ENCODE data around the gene TGFBR3L. TPM values are rescaled to one million over a fixed set of nuclear protein-coding genes. Genes with fewer than 3 reads are reported as not detected.
"Not testable (repeated sequence)": the region's sequence is repeated elsewhere in the genome, so short reads cannot be mapped to it uniquely, and the experiment has no call there.

Gene TGFBR3L
- total RNA-seq, 1 donor from 2014 or later = 8.5 TPM

GRCh38 chr19:7943444-7944176, 29.0 kb downstream of the TGFBR3L start, which contains the start of gene TIMM44:
Gene TIMM44, minus strand, starts transcription at chr19:7943666. Its CDS starts 15 bp downstream, at chr19:7943651.
- peaks cover 18% of the 10 kb centered on the region for H3K36me3 Mint-ChIP-seq (ENCODE audit: low read depth)
- H3K4me3 Mint-ChIP-seq = peak within 1 kb of the TSS; percentile 98
- intact Hi-C loops (cut with micrococcal nuclease) = loop anchor here (1.0 to 10.0 kb wide), 8 partner anchors 18 to 1206 kb away; partner anchors contain the start of genes GPR108, MAP2K7, SNAPC2 and TRIP10
- no peaks in the 10 kb centered on the region for H3K9me3 Mint-ChIP-seq
- peak; percentile 100 for DNase-seq
- H3K27me3 Mint-ChIP-seq = no peaks in the 10 kb centered on the region
- peak within 1 kb of the TSS; percentile 98 for H3K27ac Mint-ChIP-seq
- H3K4me1 Mint-ChIP-seq = peaks cover 22% of the 10 kb centered on the region

- peak overlapping the region; percentile 98 for H3K4me3 Mint-ChIP-seq
- intact Hi-C loops (cut with micrococcal nuclease) = loop anchor here (1.0 to 10.0 kb wide), 5 partner anchors 58 to 1207 kb away; partner anchors contain the start of genes GPR108 and TRIP10
- H3K27ac Mint-ChIP-seq = peak overlapping the region; percentile 98
- no peaks in the 10 kb centered on the region for H3K9me3 Mint-ChIP-seq
- H3K4me1 Mint-ChIP-seq = peaks cover 22% of the 10 kb centered on the region
- no peaks in the 10 kb centered on the region for H3K27me3 Mint-ChIP-seq
- DNase-seq = peak; percentile 96
- H3K36me3 Mint-ChIP-seq (ENCODE audit: low read depth) = peaks cover 14% of the 10 kb centered on the region
These were observed 29.6 kb downstream of the TGFBR3L start for GRCh38 chr19:7944177-7944761.

GRCh38 chr19:7947939-7948338, 33.3 kb downstream of the TGFBR3L start:
- Mint-ChIP-seq H3K27ac (no peak overlapping the region), H3K4me1 (peaks cover 16% of the 10 kb centered on the region), H3K27me3 (no peaks in the 10 kb centered on the region), H3K4me3 (no peak overlapping the region), H3K9me3 (no peaks in the 10 kb centered on the region), H3K36me3 (ENCODE audit: low read depth) (peaks cover 2% of the 10 kb centered on the region)
- intact Hi-C loops (cut with micrococcal nuclease) = loop anchor here (10.0 kb wide), 1 partner anchor 207 kb away; no protein-coding TSS in a partner anchor
- DNase-seq = no peak

GRCh38 chr19:7953060-7953459, 38.4 kb downstream of the TGFBR3L start:
- DNase-seq = no peak
- Mint-ChIP-seq H3K27me3 (no peaks in the 10 kb centered on the region), H3K36me3 (ENCODE audit: low read depth) (peaks cover 3% of the 10 kb centered on the region), H3K4me1 (peaks cover 2% of the 10 kb centered on the region), H3K27ac (no peak overlapping the region), H3K9me3 (no peaks in the 10 kb centered on the region), H3K4me3 (no peak overlapping the region)
- intact Hi-C loops (cut with micrococcal nuclease) = no loop called here

- H3K4me3 Mint-ChIP-seq = no peak overlapping the region
- DNase-seq = no peak
- H3K27me3 Mint-ChIP-seq = no peaks in the 10 kb centered on the region
- no peaks in the 10 kb centered on the region for H3K9me3 Mint-ChIP-seq
- no peak overlapping the region for H3K27ac Mint-ChIP-seq
- intact Hi-C loops (cut with micrococcal nuclease) = no loop called here
- H3K36me3 Mint-ChIP-seq (ENCODE audit: low read depth) = peaks cover 3% of the 10 kb centered on the region
- peaks cover 2% of the 10 kb centered on the region for H3K4me1 Mint-ChIP-seq
These were observed 38.9 kb downstream of the TGFBR3L start for GRCh38 chr19:7953576-7953975.

- no peak for DNase-seq
- no peak overlapping the region for H3K4me3 Mint-ChIP-seq
- H3K27me3 Mint-ChIP-seq = no peaks in the 10 kb centered on the region
- peaks cover 2% of the 10 kb centered on the region for H3K4me1 Mint-ChIP-seq
- no peaks in the 10 kb centered on the region for H3K9me3 Mint-ChIP-seq
- peaks cover 9% of the 10 kb centered on the region for H3K36me3 Mint-ChIP-seq (ENCODE audit: low read depth)
- intact Hi-C loops (cut with micrococcal nuclease) = no loop called here
- H3K27ac Mint-ChIP-seq = no peak overlapping the region
These were observed 41.1 kb downstream of the TGFBR3L start for GRCh38 chr19:7955696-7956095.

- Mint-ChIP-seq H3K36me3 (ENCODE audit: low read depth) (peaks cover 27% of the 10 kb centered on the region), H3K27ac (no peak overlapping the region), H3K27me3 (no peaks in the 10 kb centered on the region), H3K9me3 (no peaks in the 10 kb centered on the region), H3K4me1 (no peaks in the 10 kb centered on the region), H3K4me3 (no peak overlapping the region)
- DNase-seq = no peak
- intact Hi-C loops (cut with micrococcal nuclease) = no loop called here
These were observed 44.6 kb downstream of the TGFBR3L start for GRCh38 chr19:7959211-7959610.

- intact Hi-C loops (cut with micrococcal nuclease) = not testable (repeated sequence)
These were observed 46.5 kb downstream of the TGFBR3L start for GRCh38 chr19:7961082-7961481.

GRCh38 chr19:7961920-7962626, 47.4 kb downstream of the TGFBR3L start:
- Mint-ChIP-seq H3K4me1 (no peaks in the 10 kb centered on the region), H3K36me3 (ENCODE audit: low read depth) (peaks cover 39% of the 10 kb centered on the region)
- intact Hi-C loops (cut with micrococcal nuclease) = no loop called here

More at GRCh38 chr19:7961082-7961481, 46.5 kb downstream of the TGFBR3L start:
- peaks cover 32% of the 10 kb centered on the region for H3K36me3 Mint-ChIP-seq (ENCODE audit: low read depth)
- not testable (repeated sequence) for H3K27ac Mint-ChIP-seq, H3K4me3 Mint-ChIP-seq, H3K27me3 Mint-ChIP-seq, H3K4me1 Mint-ChIP-seq, H3K9me3 Mint-ChIP-seq, DNase-seq

GRCh38 chr19:7962644-7963268, 48.1 kb downstream of the TGFBR3L start:
- Mint-ChIP-seq H3K4me1 (no peaks in the 10 kb centered on the region), H3K9me3 (no peaks in the 10 kb centered on the region), H3K27ac (no peak overlapping the region), H3K36me3 (ENCODE audit: low read depth) (peaks cover 45% of the 10 kb centered on the region), H3K27me3 (no peaks in the 10 kb centered on the region), H3K4me3 (no peak overlapping the region)
- intact Hi-C loops (cut with micrococcal nuclease) = no loop called here
- no peak for DNase-seq

More at GRCh38 chr19:7961920-7962626, 47.4 kb downstream of the TGFBR3L start:
- Mint-ChIP-seq H3K9me3 (no peaks in the 10 kb centered on the region), H3K4me3 (no peak overlapping the region), H3K27me3 (no peaks in the 10 kb centered on the region), H3K27ac (no peak overlapping the region)
- DNase-seq = no peak

GRCh38 chr19:7963566-7963965, 48.9 kb downstream of the TGFBR3L start:
- no peak for DNase-seq
- intact Hi-C loops (cut with micrococcal nuclease) = no loop called here
- H3K27ac Mint-ChIP-seq = no peak overlapping the region
- H3K4me3 Mint-ChIP-seq = no peak overlapping the region
- H3K27me3 Mint-ChIP-seq = no peaks in the 10 kb centered on the region
- H3K4me1 Mint-ChIP-seq = no peaks in the 10 kb centered on the region
- H3K36me3 Mint-ChIP-seq (ENCODE audit: low read depth) = peaks cover 45% of the 10 kb centered on the region
- H3K9me3 Mint-ChIP-seq = no peaks in the 10 kb centered on the region

GRCh38 chr19:7965259-7965841, 50.7 kb downstream of the TGFBR3L start:
- intact Hi-C loops (cut with micrococcal nuclease) = no loop called here
- no peaks in the 10 kb centered on the region for H3K4me1 Mint-ChIP-seq
- peaks cover 42% of the 10 kb centered on the region for H3K36me3 Mint-ChIP-seq (ENCODE audit: low read depth)
- no peaks in the 10 kb centered on the region for H3K9me3 Mint-ChIP-seq
- H3K27ac Mint-ChIP-seq = peak overlapping the region; percentile 3
- no peak for DNase-seq
- no peaks in the 10 kb centered on the region for H3K27me3 Mint-ChIP-seq
- no peak overlapping the region for H3K4me3 Mint-ChIP-seq

- H3K4me3 Mint-ChIP-seq = no peak overlapping the region
- DNase-seq = no peak
- H3K9me3 Mint-ChIP-seq = no peaks in the 10 kb centered on the region
- intact Hi-C loops (cut with micrococcal nuclease) = no loop called here
- no peaks in the 10 kb centered on the region for H3K4me1 Mint-ChIP-seq
- no peaks in the 10 kb centered on the region for H3K27me3 Mint-ChIP-seq
- H3K36me3 Mint-ChIP-seq (ENCODE audit: low read depth) = peaks cover 40% of the 10 kb centered on the region
- H3K27ac Mint-ChIP-seq = peak overlapping the region; percentile 54
These were observed 51.5 kb downstream of the TGFBR3L start for GRCh38 chr19:7965921-7966665.

All from activated CD4-positive, alpha-beta T cell treated with anti-CD3 and anti-CD28 coated beads, Interleukin-2, amount 10 ng/mL, durations not matched to agents 24 days and 14 days (primary cell).